H54 (cell line): Measurements from ENCODE around the gene ABHD15.

Experiments
- DNase-seq: peaks from one replicate; pipeline ENCODE4 v3.0.0; 2011; ENCODE audit warnings: low spot score, mixed read lengths; ENCODE audit not compliant: insufficient read length
- FAIRE-seq: peaks from 3 replicates; lab custom pipeline; 2011; peaks lifted over from hg19 to GRCh38; lab: Jason Lieb, UNC
- POLR2A ChIP-seq: IDR thresholded peaks from 2 replicates; pipeline ENCODE4 v1.6.1; 2011; ENCODE audit warnings: low read depth, mild to moderate bottlenecking, low read length

Gene ABHD15

DNA sequence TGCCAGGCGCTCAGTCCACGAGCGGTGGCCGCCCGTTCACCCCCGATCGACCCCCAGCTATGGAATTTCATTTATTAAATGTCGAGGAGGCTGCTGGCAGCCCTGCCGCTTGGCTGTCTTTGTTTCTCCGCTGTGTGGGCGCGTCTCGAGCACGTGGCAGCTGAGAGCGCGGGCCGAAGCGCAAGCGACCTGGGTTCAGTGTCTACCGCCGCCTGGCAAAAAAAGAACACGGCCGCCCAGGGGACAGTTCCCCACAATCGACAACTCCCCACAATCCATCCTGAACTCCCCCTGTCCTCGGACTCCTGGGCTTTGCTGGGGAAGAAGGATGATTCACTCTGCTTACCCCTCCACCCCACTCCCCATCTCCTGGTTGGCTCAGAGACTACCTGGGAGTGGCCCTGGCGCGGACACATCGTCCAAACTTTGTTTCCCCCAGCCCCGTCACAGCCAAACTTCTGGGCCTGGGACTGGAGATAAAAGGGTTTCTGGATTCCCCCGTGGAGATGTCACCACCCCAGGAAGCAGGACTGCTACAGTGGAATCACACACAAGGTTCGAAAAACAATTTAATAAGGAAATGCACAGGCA, 24.4 kb upstream of the ABHD15 start:
- FAIRE-seq: no peak
- peak; percentile 50 for DNase-seq
- TF ChIP-seq POLR2A: no peak

DNA sequence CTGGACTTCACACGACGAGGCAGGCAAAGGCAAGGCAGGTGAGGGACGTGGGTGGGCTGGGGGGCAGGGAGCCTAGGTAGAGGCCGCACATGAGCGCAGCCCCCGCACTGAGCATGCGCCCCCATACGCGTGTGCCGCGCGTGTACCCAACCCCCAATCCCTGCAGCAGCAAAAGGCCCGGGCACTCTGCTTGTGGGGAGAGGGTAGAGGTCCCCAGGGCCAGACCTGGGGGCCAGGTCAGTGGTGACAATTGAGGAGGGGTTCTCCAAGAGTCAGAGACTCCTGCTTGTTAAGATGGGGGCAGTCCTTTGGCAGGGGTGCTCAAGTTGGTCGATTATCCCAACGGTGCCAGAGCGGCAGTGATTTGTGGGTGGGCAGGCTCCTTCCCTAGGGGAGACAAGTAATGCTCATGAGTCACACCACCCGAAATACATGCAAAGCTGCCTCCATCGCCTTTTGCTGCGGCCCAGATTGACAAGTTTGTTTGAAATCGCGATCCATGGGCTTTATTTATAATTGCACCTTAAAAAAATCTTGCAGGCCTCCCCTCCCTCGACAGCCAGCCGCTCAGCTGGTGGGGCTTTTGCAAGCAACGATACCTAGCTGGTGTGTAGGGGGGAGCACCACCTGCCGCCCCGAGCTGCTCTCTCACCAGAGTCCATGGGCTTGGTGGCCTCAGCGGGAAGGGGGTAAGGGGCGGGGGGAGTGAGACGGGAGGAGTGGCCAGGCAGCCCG, 23.7 kb upstream of the ABHD15 start:
- FAIRE-seq (no peak), DNase-seq (peak; percentile 42)
- TF ChIP-seq POLR2A: no peak

DNA sequence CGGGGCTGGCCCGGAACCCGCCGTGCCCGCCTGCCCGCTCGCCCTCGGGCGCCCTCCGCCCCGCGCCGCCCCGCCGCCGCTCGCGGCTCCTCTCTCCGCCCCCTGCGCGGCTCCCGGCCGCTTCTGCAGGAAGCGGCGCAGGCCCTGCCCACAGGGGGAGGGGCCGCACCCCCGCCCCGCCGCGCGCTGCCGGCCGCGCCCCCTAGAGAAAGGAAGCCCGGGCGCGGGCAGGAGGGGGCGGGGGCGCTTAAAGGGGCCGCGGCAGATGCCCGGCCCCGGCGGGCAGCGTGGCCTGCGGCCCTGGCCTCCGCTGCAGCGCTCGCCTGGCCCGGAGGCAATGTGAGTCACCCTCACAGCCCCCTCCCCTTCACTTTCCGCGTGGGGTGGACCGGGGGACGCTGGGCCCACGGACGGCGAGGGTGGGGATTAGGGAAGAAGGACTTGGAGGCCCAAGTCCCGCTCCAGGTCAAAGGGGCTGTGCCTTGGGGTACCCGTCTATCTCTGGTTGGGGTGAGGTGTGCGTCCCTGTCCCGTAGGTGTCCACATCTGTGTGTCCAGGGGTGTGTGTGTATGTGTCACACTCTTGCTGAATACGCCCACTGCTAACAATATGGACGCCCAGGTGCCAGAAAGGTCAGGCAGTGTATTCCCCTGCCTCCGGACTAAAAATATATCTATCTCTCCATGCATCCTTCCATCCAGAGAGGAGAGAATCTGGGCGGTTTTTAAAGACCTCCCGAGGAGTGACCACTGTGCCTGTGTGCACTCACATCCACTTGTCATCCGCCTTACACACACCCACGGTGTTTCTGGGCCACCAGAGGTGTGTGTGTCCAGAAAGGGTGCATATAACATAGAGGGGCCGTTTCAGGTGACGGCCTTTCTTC, 22.9 kb upstream of the ABHD15 start, which contains the start of gene GIT1:
TSS of gene GIT1 (minus strand) at position 125 of the 887 bp plus-strand sequence. CDS start 270 bp downstream, outside the sequence.
- DNase-seq: peak; percentile 79
- peak; percentile 80 for TF ChIP-seq POLR2A
- no peak for FAIRE-seq

DNA sequence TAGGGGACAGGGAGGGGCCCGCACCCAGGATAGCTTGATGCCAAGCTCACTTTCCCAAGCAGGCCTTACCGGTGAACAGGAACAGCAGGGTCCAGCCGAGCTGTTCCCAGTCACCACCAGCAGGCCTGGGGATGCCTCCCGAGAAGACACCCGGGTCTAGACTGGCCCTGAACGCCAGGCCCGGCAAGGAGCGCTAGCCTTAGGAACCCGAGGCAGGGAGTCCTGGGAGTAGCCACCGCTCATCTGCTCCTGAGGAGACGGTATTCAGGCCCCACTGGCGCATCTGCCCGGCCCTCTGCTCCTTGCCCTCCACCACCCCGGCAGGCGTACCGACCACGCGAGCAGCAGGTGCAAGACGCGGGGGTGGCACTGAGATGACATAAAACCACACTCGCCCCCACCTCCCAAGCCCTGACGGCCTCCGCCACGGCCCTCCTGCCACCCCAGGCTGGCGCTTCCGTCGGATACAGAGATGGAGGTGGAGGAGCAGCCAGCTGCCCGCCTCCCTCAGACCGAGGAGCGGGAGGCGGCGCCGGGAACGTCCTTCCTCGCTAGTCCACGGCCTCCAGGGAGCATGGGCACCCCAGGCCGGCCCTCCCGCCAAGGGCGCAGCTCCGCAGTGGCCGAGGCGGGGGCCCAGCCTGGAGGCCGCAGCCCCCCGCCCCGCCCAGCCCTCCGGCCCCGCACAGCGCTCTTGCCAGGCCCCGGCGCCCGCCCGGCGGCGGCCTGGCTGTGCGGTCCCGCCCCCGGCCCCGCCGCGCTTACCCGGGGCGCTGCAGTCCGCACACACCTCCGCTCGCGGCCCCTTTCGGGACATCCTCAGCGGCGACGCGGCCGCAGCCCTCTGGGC, 21.9 kb upstream of the ABHD15 start:
- no peak for TF ChIP-seq POLR2A
- peak; percentile 35 for DNase-seq
- FAIRE-seq: no peak

DNA sequence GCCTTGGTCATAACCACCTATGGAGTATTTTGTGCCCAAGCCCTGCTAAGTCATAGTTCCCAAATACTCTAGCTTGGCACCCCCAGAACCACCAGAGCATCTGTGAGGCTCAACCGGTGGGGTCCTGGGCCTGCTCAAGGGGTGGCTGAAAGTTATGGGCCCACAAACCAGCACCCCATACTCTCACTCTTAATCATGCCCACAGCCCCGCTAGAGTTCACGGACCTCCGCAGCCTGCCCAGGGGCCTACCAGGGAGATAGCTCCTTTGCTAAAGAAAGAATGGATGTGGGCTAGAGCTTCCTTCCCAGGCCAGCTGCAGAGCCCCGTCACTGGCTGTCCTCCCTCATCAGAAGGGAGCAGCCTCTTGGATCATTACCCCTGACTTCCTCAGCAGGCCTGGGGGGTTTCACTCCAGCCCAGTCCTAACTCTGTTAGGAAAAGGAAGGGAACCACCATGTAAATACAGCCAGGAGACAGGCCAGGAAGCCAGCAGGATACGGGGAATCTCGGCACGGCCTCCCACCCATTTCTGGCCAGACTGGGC, 21.3 kb upstream of the ABHD15 start:
- FAIRE-seq (no peak), DNase-seq (no peak)
- no peak for TF ChIP-seq POLR2A

DNA sequence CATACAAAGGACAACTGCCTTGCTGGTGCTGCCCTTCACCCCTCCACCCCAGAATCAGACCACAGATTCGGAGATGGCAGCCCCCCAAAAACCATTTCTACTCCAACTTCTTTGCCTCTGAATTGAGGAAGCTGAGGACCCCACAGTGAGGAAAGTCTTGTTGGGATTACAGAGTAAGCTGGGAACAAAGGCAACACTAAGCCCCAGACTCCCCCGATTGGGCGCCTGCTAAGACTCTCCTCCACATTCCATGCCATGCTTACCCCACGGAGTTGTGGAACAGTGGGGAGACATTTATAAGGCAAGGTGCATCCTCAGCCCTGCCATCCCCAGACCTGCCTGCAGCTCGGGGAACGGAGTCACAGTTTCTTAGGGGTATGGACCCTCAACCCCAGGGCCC, 20.8 kb upstream of the ABHD15 start:
- TF ChIP-seq POLR2A: no peak
- no peak for FAIRE-seq
- DNase-seq: no peak

DNA sequence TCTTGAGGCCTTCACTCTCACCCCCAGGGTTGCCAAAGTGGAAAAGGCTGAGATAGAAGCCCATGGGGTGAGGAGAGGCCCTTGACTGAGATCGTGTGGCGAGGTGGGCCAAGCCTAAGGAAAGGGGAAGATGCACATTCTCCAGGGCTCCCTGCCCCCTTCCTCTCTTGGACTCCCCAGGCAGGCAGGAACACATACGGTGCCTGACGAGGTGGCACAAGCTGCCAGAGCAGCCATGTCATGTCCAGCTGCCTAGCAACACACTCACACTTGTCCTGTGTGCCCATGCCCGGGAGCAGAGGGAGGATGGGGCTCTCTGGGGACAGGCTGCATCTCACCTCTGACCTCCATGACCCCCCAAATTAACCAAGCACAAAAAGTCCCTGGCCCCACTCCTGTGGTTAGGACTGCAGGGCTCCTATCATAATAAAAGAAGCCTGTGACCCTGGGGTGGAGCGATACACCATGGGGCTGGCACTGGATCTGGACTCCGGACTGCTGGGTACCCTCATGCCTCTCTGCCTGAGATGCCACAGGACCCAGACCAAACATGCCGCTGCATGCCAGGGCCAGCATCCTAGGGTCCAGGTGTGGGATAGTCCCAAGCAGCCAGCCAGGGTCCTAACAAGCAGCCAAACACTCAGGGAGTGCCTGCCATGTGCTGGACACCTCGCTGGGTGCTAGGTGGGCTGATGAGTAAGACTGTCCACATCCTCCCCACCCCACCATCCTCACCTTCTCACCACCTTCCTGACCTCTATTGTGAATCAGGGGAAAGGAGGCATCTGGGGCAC, 20.0 kb upstream of the ABHD15 start:
- DNase-seq (no peak), FAIRE-seq (no peak)
- no peak for TF ChIP-seq POLR2A

DNA sequence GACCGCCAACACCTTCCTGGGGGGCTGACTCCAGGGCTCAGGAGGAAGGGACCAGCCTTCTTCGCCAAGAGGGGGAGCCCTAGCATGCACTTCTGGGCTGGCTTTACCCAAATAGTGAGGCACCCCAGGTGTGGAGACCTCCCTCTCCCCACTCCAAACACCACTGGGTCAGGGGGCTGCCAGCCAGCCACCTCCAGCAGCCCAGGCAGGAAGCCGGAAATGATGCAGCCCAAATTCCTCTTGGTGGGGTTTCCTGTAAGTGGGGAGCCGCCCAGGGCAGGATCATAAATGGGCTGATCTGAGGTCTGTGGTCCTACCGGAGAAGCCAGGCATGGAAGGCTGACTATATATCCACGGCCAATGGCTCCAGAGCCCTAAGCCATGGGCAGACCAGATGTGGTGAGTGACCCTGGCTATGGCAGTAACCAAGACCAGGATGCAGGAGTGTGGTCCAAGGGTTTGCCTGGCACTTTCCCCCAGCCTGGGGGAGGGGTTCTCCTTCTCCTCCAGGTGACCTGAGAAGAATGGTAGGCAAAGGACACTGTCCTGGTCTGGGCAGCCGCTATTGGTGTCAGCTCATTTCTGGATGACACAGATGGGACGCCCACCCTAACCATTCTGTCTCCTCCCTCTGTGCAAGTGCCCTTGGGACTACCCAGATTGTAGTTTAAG, 18.4 kb upstream of the ABHD15 start:
- no peak for TF ChIP-seq POLR2A
- FAIRE-seq (no peak), DNase-seq (no peak)

DNA sequence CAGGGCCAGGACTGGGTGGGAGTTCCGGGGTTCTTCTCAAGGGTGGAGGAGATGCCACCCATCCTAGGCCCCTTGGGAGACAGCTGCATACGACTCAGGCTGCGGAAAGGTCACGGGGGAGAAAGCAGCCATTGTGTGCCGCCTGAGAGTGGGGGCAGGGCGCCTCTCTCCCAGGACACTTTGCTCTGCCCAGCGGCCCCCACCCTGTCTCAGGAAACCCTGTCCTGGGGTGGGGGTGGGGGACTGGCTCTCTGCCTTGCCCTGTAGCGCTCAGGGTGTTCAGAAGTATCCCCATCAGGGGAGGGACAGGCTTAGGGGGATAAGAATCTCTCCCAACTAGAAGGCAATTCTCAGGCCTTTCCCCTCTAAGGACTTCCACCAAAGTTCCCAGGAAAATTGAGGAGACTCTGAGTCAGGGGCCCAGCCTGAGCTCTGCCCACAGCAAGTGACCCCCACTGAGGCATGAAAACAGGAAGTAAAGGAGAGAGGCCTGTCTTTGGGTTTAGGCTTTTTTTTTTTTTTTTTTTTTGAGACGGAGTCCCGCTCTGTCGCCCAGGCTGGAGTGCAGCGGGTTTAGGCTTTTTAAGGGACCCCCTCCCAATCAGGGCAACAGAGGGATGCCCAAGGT, 17.7 kb upstream of the ABHD15 start:
- FAIRE-seq (no peak), DNase-seq (no peak)
- TF ChIP-seq POLR2A: no peak

DNA sequence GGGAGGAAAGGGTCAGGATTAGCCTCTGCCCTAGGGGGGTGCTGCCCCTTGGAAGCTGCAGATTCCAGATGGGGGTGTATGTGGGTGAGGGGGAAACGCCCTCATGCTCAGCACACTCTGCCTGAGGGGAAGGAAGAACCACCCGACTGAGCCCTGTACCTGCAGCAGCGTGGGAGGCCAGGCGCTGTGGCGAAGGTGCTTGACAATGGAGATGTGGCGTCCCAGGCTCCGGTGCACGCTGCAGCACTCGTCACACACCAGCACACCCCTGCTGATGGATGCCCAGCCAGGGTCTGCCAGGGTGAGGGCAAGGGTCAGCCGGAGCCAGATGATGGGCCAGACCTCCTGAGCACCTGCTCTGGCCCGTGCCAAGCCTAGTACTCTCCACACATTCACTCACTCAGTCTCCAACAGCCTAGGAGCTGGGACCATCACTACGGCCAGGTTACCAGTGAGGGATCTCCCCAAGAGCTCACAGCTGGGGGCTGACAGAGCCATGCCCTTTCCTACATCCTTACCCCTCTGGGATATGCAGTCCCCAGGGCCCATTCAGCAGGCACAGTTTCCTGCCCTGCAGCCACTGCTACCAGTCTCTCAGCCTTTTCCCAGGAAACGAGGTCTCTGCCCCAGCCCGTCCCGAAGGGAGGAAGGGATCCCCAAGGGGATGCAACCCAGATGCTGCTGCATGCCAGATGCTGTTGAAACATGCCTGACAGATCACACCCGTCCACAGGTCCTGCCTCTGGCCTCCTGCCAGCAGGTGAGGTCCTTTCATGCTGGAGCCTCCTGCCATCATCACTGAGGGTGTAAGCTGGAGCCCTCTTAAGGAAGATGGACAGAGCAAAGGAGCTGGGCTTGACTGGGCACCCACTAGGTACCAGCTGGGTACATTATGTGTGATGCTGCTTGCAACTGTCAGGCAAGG, 16.7 kb upstream of the ABHD15 start:
- TF ChIP-seq POLR2A: no peak
- no peak for FAIRE-seq
- DNase-seq: no peak
